B cell (primary cell): ENCODE measurements around the gene CDK4. TPM values are rescaled to one million over a fixed set of nuclear protein-coding genes. Genes with fewer than 3 reads are reported as not detected.

ENCODE experiments used
- ATAC-seq: fragments of 200-7000 bp; cut with Tn5 transposase; one replicate; pipeline ENCODE4 v1.10.0; 2021; ENCODE audit warnings: low read depth, mild to moderate bottlenecking, moderate number of reproducible peaks, moderate library complexity
- CTCF ChIA-PET: fragments of 350-600 bp; sonication (Branson Sonifier 250); formaldehyde crosslinking; loops from one replicate; lab custom pipeline; 2021; ENCODE audit warnings: antibody characterized with exemption, inconsistent platforms; lab: Charles Lee
- POLR2A ChIA-PET: fragments of 350-600 bp; sonication (Branson Sonifier 250); formaldehyde crosslinking; loops from one replicate; lab custom pipeline; 2021; ENCODE audit warnings: antibody characterized with exemption; lab: Charles Lee
- DNase-seq: peaks from one replicate; pipeline ENCODE4 v3.0.0; 2013
- H2AFZ ChIP-seq: 2 replicates; pipeline ENCODE4 v1.6.1; 2012; ENCODE audit warnings: mild to moderate bottlenecking, low read depth, low read length; ENCODE audit not compliant: insufficient read depth, poor library complexity, severe bottlenecking
- H3K27ac ChIP-seq, 2 donors: 1 replicate in 1 of 2; 2 replicates in 1 of 2; pipeline ENCODE4 v1.5.1; 2012 to 2013; ENCODE audit warnings: low read length in 2 of 2, mild to moderate bottlenecking in 2 of 2, moderate library complexity in 1 of 2
- H3K27me3 ChIP-seq, 4 experiments: fragments of 200-600 bp in 1 of 4; sonication (generic) in 1 of 4; replicated peaks in 1 of 4; 1 replicate in 2 of 4; 2 replicates in 2 of 4; pipeline versions ENCODE4 v1.6.1 to v1.7.0; 2013 to 2016; ENCODE audit warnings: low read length in 3 of 4, mild to moderate bottlenecking in 2 of 4, mixed read lengths in 1 of 4, moderate library complexity in 1 of 4; ENCODE audit not compliant: insufficient read depth in 4 of 4, control insufficient read depth in 3 of 4; ENCODE audit errors: control extremely low read depth in 1 of 4
- H3K36me3 ChIP-seq, 2 experiments: replicated peaks in 1 of 2; 1 replicate in 1 of 2; 2 replicates in 1 of 2; pipeline versions ENCODE4 v1.6.1 to v1.7.1; 2013; ENCODE audit warnings: low read length in 1 of 2; ENCODE audit not compliant: insufficient read depth in 2 of 2, control insufficient read depth in 1 of 2; ENCODE audit errors: control extremely low read depth in 1 of 2, extremely low read depth in 1 of 2
- H3K4me1 ChIP-seq, 2 donors: fragments of 200-600 bp in 1 of 2; sonication (generic) in 1 of 2; 1 replicate in 1 of 2; 2 replicates in 1 of 2; pipeline versions ENCODE4 v1.5.1 to v1.6.1; 2013 to 2017; ENCODE audit warnings: low read length in 2 of 2; ENCODE audit not compliant: control insufficient read depth in 2 of 2, insufficient read depth in 2 of 2
- H3K4me2 ChIP-seq: replicated peaks from 2 replicates; pipeline ENCODE3; 2012; ENCODE audit warnings: mild to moderate bottlenecking, low read depth, low read length; ENCODE audit not compliant: poor library complexity, severe bottlenecking
- H3K4me3 ChIP-seq, 5 experiments: fragments of 200-600 bp in 1 of 5; sonication (generic) in 1 of 5; 1 replicate in 3 of 5; 2 replicates in 2 of 5; pipeline versions ENCODE4 v1.5.1 to v1.7.0; 2011 to 2016; ENCODE audit warnings: low read length in 4 of 5, mild to moderate bottlenecking in 4 of 5, low read depth in 2 of 5, control low read depth in 1 of 5, moderate library complexity in 1 of 5; ENCODE audit not compliant: insufficient read depth in 1 of 5; ENCODE audit errors: control extremely low read depth in 1 of 5, extremely low read depth in 1 of 5
- H3K79me2 ChIP-seq: fragments of 200-600 bp; sonication (generic); one replicate; pipeline ENCODE4 v1.6.0; 2016; ENCODE audit warnings: low read length; ENCODE audit not compliant: control insufficient read depth, insufficient read depth
- H3K9ac ChIP-seq: fragments of 200-600 bp; sonication (generic); 2 replicates; pipeline ENCODE4 v1.6.1; 2017; ENCODE audit warnings: mild to moderate bottlenecking, low read length, moderate library complexity
- H3K9me3 ChIP-seq, 3 donors: one replicate each; pipeline versions ENCODE4 v1.6.1 to v1.7.1; 2013; ENCODE audit warnings: low read length in 2 of 3; ENCODE audit not compliant: control insufficient read depth in 2 of 3, insufficient read depth in 1 of 3; ENCODE audit errors: control extremely low read depth in 1 of 3
- H4K20me1 ChIP-seq: 2 replicates; pipeline ENCODE4 v1.6.0; 2012; ENCODE audit warnings: mild to moderate bottlenecking, low read length; ENCODE audit not compliant: insufficient read depth, control insufficient read depth, poor library complexity, severe bottlenecking
- H3K27ac Mint-ChIP-seq: one replicate; pipeline ENCODE4 v1.8.0; 2021; ENCODE audit warnings: mixed read lengths
- H3K27me3 Mint-ChIP-seq: one replicate; pipeline ENCODE4 v1.8.0; 2021; ENCODE audit warnings: mixed read lengths
- H3K4me1 Mint-ChIP-seq: one replicate; pipeline ENCODE4 v1.8.0; 2021; ENCODE audit warnings: mixed read lengths
- H3K4me3 Mint-ChIP-seq: one replicate; pipeline ENCODE4 v1.8.0; 2021; ENCODE audit warnings: mixed read lengths
- H3K9me3 Mint-ChIP-seq: one replicate; pipeline ENCODE4 v1.8.0; 2022; ENCODE audit warnings: mixed read lengths; ENCODE audit not compliant: insufficient read depth
- CTCF ChIP-seq: fragments of 200-600 bp; IDR thresholded peaks from one replicate; pipeline ENCODE4 v1.8.0; 2022; ENCODE audit warnings: antibody characterized with exemption, mild to moderate bottlenecking
- EZH2 ChIP-seq: IDR thresholded peaks from 2 replicates; pipeline ENCODE4 v1.6.1; 2012; ENCODE audit warnings: borderline replicate concordance, low read depth, mild to moderate bottlenecking, moderate library complexity, low read length; ENCODE audit not compliant: insufficient read depth, poor library complexity, severe bottlenecking
- WGBS: methylation state at CpG from one replicate; pipeline ENCODE4 v1.1.5; 2013; ENCODE audit warnings: missing lambda C conversion rate; ENCODE audit not compliant: insufficient coverage; 5-methylcytosine and 5-hydroxymethylcytosine counted together
- intact Hi-C: fragments of 100-400 bp; cut with micrococcal nuclease; formaldehyde crosslinking; loops from one replicate; pipeline ENCODE4 v1.10.0; 2022
- polyA plus RNA-seq: library from polyadenylated mRNA; depleted of rRNA; stranded (reverse); fragments of >200 nt; gene quantifications from 2 replicates; pipeline ENCODE4 v1.2.3, GENCODE V29; 2012
- total RNA-seq, 2 donors: library from RNA; stranded (reverse); fragments of 120-200 nt in 1 of 2; gene quantifications; 1 replicate in 1 of 2; 2 replicates in 1 of 2; pipeline versions ENCODE4 v1.2.3 to v1.2.4, GENCODE V29; 2013 to 2022

Gene CDK4
- total and polyA plus RNA-seq, 2 donors (not counting 1 experiment from before 2014, with no cell fraction given): 34.8 to 44.6 TPM

DNA sequence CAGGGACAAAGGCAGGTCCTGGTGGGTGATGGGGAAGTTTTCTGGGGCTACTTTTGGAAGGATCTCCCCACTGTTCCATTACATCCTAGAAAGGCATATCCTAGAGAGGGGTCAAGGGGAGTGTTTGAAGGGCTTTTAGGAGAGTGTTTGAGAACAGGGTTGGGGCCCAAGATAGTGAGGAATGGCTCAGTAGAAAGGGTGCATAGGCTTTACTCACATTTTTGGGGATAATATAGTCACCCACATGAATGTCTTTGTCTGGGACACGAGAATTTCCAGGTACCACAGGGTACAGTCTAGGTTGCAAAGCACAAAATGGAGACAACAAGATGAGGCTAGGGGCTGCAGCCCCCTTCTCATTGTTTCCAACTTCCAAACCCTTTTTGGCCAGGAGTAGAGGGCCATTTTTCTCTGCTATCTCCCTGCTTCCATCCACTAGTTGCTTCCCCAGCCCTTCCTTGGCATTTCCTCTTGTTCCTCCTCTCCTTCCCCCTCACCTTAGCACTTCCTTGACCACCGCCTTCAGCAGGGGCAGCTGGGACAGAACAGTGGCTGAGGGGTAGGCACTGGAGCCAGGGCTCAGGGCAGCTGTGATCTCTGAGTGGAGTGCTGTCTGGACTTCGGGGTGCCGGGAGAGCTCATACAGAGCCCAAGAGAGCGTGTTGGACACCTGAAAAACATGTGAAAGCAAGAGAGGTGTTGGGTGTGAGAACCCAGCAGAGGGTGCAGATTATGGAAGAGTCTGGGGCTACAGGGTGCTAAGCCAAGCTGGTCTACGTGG lies 12.0 kb upstream of the CDK4 start:
- Histone ChIP-seq H3K4me1 (peaks cover 36% of the 10 kb centered on the region in 2 donors), H4K20me1 (peaks cover 48% of the 10 kb centered on the region), H3K4me3 (no peak overlapping the region), H3K27ac (no peak overlapping the region), H3K9me3 (peaks cover 0 to 13% (median 0%) of the 10 kb centered on the region in 3 donors), H3K4me2 (peak overlapping the region; percentile 87), H3K27me3 (peaks cover 0 to 38% (median 26%) of the 10 kb centered on the region in 4 experiments), H3K9ac (peak overlapping the region; percentile 64), H2AFZ (no peak overlapping the region), H3K79me2 (peaks cover 48% of the 10 kb centered on the region), H3K36me3 (peaks cover 0 to 18% of the 10 kb centered on the region in 2 experiments)
- ChIA-PET POLR2A (interaction anchor here (0.6 kb wide), 1 partner anchor 140 kb away, joined by 4 read pairs; no protein-coding TSS in a partner anchor), CTCF (interaction anchor here (1.0 to 2.6 kb wide), 3 partner anchors 8 to 141 kb away, joined by 3 to 13 read pairs (median 7); no protein-coding TSS in a partner anchor)
- ATAC-seq: no peak
- Mint-ChIP-seq H3K4me3 (peak overlapping the region; percentile 93), H3K9me3 (no peaks in the 10 kb centered on the region), H3K27ac (no peak overlapping the region), H3K4me1 (peaks cover 43% of the 10 kb centered on the region), H3K27me3 (peaks cover 24% of the 10 kb centered on the region)
- intact Hi-C loops: no loop called here
- WGBS: 88% methylated on average over 5 of the region's 6 CpGs
- no peak for DNase-seq
- TF ChIP-seq EZH2: no peak
- TF ChIP-seq CTCF: no peak

- POLR2A ChIA-PET: no interaction called here
- no peak overlapping the region for H3K27ac Mint-ChIP-seq
- H3K4me3 Mint-ChIP-seq: no peak overlapping the region
- H3K4me2 ChIP-seq: no peak overlapping the region
- H3K36me3 ChIP-seq: peaks cover 1 to 34% of the 10 kb centered on the region in 2 experiments
- H3K9ac ChIP-seq: no peak overlapping the region
- H3K27me3 Mint-ChIP-seq: peaks cover 24% of the 10 kb centered on the region
- CTCF ChIA-PET: interaction anchor here (1.9 to 2.0 kb wide), 3 partner anchors 19 to 21 kb away, joined by 6 to 7 read pairs (median 7); partner anchors contain the start of gene TSFM
- DNase-seq (no peak), ATAC-seq (no peak)
- peaks cover 0 to 35% (median 24%) of the 10 kb centered on the region in 4 experiments for H3K27me3 ChIP-seq
- H3K4me1 ChIP-seq: peaks cover 36 to 43% of the 10 kb centered on the region in 2 donors
- H3K4me1 Mint-ChIP-seq: peaks cover 48% of the 10 kb centered on the region
- no peak overlapping the region for H3K27ac ChIP-seq
- peaks cover 64% of the 10 kb centered on the region for H3K79me2 ChIP-seq
- no peak overlapping the region for H2AFZ ChIP-seq
- peaks cover 64% of the 10 kb centered on the region for H4K20me1 ChIP-seq
- intact Hi-C loops: no loop called here
- 89% methylated on average over 1 of the region's 2 CpGs for WGBS
- H3K4me3 ChIP-seq: no peak overlapping the region
- H3K9me3 Mint-ChIP-seq: no peaks in the 10 kb centered on the region
- H3K9me3 ChIP-seq: peaks cover 0 to 13% (median 0%) of the 10 kb centered on the region in 3 donors
- no peak for TF ChIP-seq EZH2
- TF ChIP-seq CTCF: no peak
Measured at GRCh38 chr12:57762463-57762862, 10.4 kb upstream of the CDK4 start.
